GM12801 (cell line): ENCODE measurements around the gene APOL2.

Source experiments
- CTCF ChIP-seq: IDR thresholded peaks from one replicate; pipeline ENCODE4 v1.5.1; 2011; ENCODE audit warnings: control low read depth; ENCODE audit not compliant: insufficient read length; ENCODE audit errors: extremely low read depth

APOL2 gene

DNA sequence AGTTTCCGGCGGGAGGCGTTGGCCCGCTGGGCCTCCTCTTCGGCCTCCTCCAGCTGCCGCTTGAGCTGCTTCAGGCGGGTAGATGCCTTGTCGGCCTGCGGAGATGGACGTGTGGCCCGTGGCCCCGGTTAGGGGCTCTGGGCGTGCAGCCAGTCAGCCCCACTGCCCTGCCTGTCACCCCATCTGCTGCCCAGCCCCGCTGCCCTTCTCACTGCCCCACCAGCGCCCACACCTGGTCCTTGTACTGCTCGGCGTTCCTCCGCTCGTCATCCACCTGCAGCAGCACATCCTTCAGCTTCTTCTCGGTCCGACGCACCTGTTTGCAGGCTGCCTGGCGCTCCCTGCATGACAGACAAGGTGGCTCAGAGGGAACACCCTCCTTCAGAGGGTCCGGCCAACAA lies 44.8 kb upstream of the APOL2 start:
- no peak for TF ChIP-seq CTCF

DNA sequence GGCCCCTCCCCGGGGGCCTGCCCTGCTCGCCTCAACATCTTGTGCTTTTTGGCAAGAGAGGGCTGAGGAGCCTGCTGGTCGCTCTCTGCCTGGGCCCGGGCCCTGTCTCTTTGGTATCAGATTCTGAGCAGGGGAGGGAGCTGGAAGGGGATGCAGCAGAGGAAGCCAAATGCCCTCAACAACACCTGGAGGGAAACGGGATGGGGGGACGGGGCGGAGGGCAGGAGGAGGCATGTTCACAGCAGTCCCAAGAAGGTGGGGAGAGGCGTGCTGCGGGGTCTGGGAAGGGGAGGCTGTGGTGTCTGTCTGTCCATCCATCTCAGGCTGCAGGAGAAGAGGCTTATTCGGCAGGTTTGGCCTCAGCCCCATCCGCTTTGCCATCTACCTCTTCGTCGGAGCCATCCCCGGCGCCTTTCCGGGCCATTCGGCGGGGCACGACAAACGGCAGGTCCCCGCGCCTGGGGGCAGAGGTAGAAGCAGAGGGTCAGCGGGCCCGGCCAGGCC lies 43.1 kb upstream of the APOL2 start:
- no peak for TF ChIP-seq CTCF

- TF ChIP-seq CTCF: no peak
These were observed 42.5 kb upstream of the APOL2 start for GRCh38 chr22:36281781-36282327.

GRCh38 chr22:36280379-36280778 lies 41.1 kb upstream of the APOL2 start:
- no peak for TF ChIP-seq CTCF

GRCh38 chr22:36279219-36279666 lies 39.9 kb upstream of the APOL2 start:
- no peak for TF ChIP-seq CTCF

GRCh38 chr22:36277482-36278291 lies 38.4 kb upstream of the APOL2 start:
- no peak for TF ChIP-seq CTCF

DNA sequence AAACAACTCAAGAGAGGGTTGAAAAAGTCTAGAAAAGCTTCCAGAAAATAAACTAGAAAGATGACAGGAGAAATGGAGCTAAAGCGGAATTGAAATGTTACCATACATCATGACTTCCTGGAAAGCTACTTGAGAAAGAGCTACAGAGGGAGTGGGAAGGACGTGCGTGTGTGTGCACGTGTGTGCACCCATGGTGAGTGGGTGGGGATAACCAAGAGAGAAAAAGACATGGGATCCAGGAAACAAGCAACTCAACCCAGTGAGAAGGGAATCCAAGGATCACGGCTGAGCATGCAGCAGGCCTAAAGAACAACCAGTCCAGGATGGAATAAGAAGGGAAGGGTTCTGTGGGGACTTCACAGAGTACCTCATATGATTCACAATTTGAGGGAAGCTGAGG lies 35.2 kb upstream of the APOL2 start:
- no peak for TF ChIP-seq CTCF
